CD4-positive, alpha-beta T cell treated with Interleukin-21 for 1 hour (primary cell): ENCODE data around the gene HOXC6.

Experiments
- DNase-seq: peaks from one replicate; pipeline ENCODE4 v3.0.0-alpha.2; 2020

HOXC6 gene

GRCh38 chr12:54016051-54016450 is 12.2 kb upstream of the HOXC6 start:
- DNase-seq, result no peak

DNA sequence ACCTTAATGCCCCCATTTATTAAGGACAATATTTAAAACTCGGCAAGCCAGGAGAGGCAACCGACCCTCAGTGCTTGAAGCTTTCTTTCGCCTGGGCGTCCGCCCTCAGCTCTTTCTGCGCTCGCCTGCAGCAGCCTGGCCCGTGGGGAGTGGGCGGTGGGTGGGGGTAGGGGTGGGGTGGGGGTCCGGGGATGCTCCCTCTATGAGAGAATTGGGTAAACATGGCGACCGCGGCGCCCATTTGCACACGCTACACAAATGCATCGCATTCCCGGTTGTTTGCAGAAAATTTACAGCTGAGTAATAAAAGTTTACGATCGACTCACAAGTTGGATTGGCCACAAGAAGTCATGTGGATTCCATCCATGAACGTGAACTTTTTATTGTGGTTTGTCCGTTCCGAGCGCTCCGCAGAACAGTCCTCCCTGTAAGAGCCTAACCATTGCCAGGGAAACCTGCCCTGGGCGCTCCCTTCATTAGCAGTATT is 11.7 kb upstream of the HOXC6 start:
- no peak for DNase-seq

DNA sequence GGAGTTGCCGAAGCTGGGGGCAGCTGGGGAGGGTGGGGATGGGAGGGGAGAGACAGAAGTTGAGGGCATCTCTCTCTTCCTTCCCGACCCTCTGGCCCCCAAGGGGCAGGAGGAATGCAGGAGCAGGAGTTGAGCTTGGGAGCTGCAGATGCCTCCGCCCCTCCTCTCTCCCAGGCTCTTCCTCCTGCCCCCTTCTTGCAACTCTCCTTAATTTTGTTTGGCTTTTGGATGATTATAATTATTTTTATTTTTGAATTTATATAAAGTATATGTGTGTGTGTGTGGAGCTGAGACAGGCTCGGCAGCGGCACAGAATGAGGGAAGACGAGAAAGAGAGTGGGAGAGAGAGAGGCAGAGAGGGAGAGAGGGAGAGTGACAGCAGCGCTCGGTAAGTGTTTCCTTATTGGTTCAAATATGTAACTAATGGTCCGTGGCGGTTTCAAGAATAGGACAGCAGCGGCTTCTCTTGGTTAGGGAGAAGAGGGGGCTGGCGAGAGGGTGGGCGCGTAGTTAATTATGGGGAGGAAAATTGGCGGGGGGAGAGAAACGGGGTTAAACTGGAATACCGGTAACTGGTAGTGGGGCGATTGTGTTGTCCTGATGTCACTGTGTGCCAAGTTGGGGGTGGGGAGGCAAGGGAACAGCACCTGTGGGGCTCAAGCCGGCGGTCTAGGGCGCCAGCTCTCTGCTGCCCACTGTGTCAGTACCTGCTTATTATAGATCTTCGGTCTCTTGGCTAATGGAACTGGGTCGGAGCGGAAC is 11.0 kb upstream of the HOXC6 start:
- no peak for DNase-seq

GRCh38 chr12:54017878-54018467 is 10.3 kb upstream of the HOXC6 start:
- peak; percentile 83 for DNase-seq

DNA sequence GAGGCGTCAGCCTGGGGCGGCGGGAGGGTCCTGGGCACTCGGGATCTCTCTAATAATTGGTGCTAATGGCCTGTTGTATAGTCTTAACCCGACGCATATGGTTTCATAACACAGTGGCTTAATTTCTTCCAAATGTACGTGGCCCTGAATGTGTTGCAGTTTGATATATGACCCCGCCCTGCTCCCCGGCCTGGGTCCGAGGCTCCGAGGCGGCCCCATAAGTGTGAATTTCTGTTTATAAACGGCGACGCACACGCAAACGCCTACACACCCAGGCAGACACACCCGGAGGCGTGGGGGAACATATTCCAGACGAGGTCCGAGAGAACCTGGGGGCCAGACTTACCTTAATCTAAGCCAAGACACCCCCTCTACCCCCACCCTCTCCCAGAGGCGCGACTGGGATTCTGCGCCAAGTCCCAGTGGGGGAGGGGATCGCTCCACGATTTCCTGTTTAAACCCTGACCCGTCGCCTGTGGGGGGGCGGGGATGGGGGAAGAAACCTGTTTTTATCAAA is 9.7 kb upstream of the HOXC6 start:
- DNase-seq, result no peak

GRCh38 chr12:54019091-54019811 is 9.0 kb upstream of the HOXC6 start:
- DNase-seq, result no peak

DNA sequence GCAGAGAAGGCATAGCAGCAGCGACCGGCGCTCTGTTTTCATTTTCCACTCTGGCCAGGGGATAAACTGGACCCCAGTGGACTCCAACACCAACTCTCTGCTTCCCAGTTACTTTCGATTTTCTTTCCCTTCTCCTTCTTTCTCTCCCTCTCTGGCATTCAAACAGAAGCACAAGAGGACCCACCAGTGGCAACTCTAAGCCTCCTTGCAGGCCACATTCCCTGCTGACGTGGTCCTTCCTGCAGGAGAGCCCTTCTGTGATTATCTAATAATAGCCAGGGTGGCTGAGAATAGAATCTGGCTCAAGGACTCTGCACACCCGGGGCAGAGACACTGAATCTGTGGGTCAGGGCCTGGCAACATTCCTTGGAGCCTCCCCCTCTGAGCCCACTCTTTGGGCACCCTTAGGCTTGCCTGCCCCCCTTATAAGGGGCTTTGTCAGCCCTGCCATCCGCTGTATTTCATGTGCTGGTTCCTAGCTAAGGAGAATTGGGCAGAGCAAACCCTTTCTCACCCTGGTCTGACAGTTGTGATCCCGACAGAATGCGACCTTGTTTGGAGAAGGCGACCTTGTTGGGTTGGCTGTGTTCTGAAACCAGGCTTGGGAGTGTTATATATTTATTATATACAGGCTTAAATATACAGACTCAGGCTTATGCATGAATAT is 8.2 kb upstream of the HOXC6 start:
- DNase-seq, result no peak

- no peak for DNase-seq
Measured at GRCh38 chr12:54020591-54021405, 7.4 kb upstream of the HOXC6 start.

DNA sequence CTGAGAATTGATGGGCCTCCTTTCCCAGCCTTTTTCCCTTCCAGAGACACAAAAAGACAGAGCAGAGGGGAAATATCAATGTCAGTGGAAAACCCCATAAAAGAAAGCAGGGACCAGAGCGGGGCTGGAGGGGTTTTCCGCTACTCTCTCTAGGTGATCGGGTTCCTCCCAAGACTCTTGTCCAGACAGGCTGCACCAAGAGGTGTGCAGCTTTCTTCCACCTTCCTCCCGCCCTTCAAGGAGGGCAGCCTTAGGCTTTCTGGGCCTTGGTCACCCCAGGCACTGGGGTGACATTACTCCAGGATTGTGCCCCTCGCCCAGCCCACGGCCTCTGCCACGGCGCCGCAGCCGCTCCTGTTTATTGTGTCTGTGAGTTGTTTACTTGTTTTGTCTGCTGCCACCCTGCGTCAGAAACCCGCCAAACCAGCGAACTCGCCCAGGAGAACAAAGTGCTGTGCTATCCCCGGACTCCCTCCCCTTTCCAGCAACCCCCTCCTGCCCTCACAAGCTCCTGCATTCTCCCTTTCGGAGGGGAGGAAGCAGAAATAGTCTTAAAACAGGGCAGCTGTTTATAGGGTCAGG is 6.7 kb upstream of the HOXC6 start:
- DNase-seq, result no peak

- no peak for DNase-seq
Measured at GRCh38 chr12:54022960-54023884, 5.0 kb upstream of the HOXC6 start.

GRCh38 chr12:54024127-54024526 is 4.1 kb upstream of the HOXC6 start:
- DNase-seq, result no peak

DNA sequence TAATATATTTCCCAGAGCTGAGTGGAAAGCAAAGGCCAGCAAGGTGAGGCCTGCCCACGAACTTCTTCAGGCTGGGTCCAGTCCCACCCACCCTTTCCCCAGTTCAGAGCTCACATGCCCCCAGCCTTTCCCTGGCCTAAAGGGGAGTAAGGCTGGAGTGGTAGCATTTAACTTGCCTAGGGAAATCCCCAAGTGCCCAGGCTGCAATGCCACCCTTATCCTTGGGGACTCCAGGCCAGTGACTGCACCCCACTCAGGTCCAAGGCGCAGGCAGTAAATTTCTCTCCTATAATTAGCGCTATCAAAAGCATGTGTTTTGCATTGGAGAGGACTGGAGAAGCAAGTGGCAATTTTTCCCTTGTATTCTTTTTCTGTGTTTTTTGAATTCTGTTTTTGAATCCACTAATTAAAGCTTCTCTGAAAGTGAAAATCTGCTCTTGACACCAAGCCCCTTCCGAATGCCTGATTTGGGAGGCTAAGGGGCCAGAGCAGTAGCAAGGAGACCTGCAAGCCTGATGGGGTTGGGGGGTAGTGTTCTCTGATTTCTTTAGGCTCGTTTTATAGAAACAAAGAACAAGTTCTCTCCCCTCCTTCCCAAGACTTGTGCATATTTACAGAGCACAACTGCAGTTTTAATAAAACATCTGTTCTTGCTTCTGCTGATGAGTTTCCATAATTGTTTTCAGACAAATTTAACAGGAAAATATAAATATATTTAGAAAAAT is 3.5 kb upstream of the HOXC6 start:
- DNase-seq, result no peak

- DNase-seq, result no peak
Measured at GRCh38 chr12:54025499-54026405, 2.5 kb upstream of the HOXC6 start.

GRCh38 chr12:54026640-54027441 is 1.4 kb upstream of the HOXC6 start:
- no peak for DNase-seq

- DNase-seq, result no peak
Measured at GRCh38 chr12:54027442-54027786, 826 bp upstream of the HOXC6 start.

DNA sequence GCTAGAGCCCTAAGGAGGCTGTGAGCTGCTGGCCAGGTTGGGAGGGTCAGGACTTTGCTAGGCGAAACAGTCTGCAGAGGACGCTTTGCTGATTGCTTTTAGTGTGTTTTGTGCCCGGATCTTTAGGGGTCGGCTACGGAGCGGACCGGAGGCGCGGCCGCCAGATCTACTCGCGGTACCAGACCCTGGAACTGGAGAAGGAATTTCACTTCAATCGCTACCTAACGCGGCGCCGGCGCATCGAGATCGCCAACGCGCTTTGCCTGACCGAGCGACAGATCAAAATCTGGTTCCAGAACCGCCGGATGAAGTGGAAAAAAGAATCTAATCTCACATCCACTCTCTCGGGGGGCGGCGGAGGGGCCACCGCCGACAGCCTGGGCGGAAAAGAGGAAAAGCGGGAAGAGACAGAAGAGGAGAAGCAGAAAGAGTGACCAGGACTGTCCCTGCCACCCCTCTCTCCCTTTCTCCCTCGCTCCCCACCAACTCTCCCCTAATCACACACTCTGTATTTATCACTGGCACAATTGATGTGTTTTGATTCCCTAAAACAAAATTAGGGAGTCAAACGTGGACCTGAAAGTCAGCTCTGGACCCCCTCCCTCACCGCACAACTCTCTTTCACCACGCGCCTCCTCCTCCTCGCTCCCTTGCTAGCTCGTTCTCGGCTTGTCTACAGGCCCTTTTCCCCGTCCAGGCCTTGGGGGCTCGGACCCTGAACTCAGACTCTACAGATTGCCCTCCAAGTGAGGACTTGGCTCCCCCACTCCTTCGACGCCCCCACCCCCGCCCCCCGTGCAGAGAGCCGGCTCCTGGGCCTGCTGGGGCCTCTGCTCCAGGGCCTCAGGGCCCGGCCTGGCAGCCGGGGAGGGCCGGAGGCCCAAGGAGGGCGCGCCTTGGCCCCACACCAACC is 1.5 kb downstream of the HOXC6 start:
- DNase-seq, result no peak

DNA sequence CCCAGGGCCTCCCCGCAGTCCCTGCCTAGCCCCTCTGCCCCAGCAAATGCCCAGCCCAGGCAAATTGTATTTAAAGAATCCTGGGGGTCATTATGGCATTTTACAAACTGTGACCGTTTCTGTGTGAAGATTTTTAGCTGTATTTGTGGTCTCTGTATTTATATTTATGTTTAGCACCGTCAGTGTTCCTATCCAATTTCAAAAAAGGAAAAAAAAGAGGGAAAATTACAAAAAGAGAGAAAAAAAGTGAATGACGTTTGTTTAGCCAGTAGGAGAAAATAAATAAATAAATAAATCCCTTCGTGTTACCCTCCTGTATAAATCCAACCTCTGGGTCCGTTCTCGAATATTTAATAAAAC is 2.2 kb downstream of the HOXC6 start:
- no peak for DNase-seq
